Astrocyte (in vitro differentiated cells and primary cell): ENCODE data around the gene RTN1. TPM values are rescaled to one million over a fixed set of nuclear protein-coding genes. Genes with fewer than 3 reads are reported as not detected.

ENCODE experiments used
- DNase-seq: peaks from one replicate; pipeline ENCODE4 v3.0.0-alpha.2; 2010; ENCODE audit warnings: low read depth
- FAIRE-seq: peaks from 2 replicates; lab custom pipeline; 2011; peaks lifted over from hg19 to GRCh38; lab: Jason Lieb, UNC
- H2AFZ ChIP-seq: 2 replicates; pipeline ENCODE4 v1.6.0; 2012; ENCODE audit warnings: low read depth, low read length, inconsistent platforms
- H3K27ac ChIP-seq: 2 replicates; pipeline ENCODE4 v1.5.1; 2011; ENCODE audit warnings: low read depth, low read length, inconsistent platforms
- H3K27me3 ChIP-seq: 2 replicates; pipeline ENCODE4 v1.6.0; 2011; ENCODE audit warnings: low read length, inconsistent platforms; ENCODE audit not compliant: insufficient read depth
- H3K36me3 ChIP-seq: 2 replicates; pipeline ENCODE4 v1.5.1; 2011; ENCODE audit warnings: low read length, inconsistent platforms; ENCODE audit not compliant: insufficient read depth
- H3K4me1 ChIP-seq: 2 replicates; pipeline ENCODE4 v1.5.1; 2011; ENCODE audit warnings: low read length, inconsistent platforms; ENCODE audit not compliant: insufficient read depth
- H3K4me2 ChIP-seq: 2 replicates; pipeline ENCODE4 v1.6.0; 2012; ENCODE audit warnings: low read length, inconsistent platforms
- H3K4me3 ChIP-seq: 2 replicates; pipeline ENCODE4 v1.5.1; 2011; ENCODE audit warnings: low read depth, mild to moderate bottlenecking, low read length, inconsistent platforms; ENCODE audit not compliant: insufficient read depth
- H3K79me2 ChIP-seq: 2 replicates; pipeline ENCODE4 v1.6.0; 2012; ENCODE audit warnings: mild to moderate bottlenecking, low read length, inconsistent platforms; ENCODE audit not compliant: insufficient read depth
- H3K9ac ChIP-seq: 2 replicates; pipeline ENCODE4 v1.6.0; 2012; ENCODE audit warnings: mild to moderate bottlenecking, low read length, inconsistent platforms
- H3K9me3 ChIP-seq: 2 replicates; pipeline ENCODE4 v1.5.1; 2012; ENCODE audit warnings: low read depth, mild to moderate bottlenecking, low read length, inconsistent platforms; ENCODE audit not compliant: insufficient read depth
- H4K20me1 ChIP-seq: 2 replicates; pipeline ENCODE4 v1.6.0; 2012; ENCODE audit warnings: low read length, inconsistent platforms; ENCODE audit not compliant: insufficient read depth
- H3K27ac Mint-ChIP-seq: one replicate; pipeline ENCODE4 v1.8.0; 2021; ENCODE audit warnings: mild to moderate bottlenecking, mixed read lengths; ENCODE audit not compliant: unreplicated experiment
- H3K27me3 Mint-ChIP-seq: one replicate; pipeline ENCODE4 v1.8.0; 2021; ENCODE audit warnings: low read depth, mixed read lengths; ENCODE audit not compliant: unreplicated experiment
- H3K36me3 Mint-ChIP-seq: one replicate; pipeline ENCODE4 v1.8.0; 2021; ENCODE audit warnings: low read depth, mixed read lengths; ENCODE audit not compliant: unreplicated experiment
- H3K4me1 Mint-ChIP-seq: one replicate; pipeline ENCODE4 v1.8.0; 2021; ENCODE audit warnings: low read depth, mixed read lengths; ENCODE audit not compliant: unreplicated experiment
- H3K4me3 Mint-ChIP-seq: one replicate; pipeline ENCODE4 v1.8.0; 2021; ENCODE audit warnings: mild to moderate bottlenecking, moderate library complexity, mixed read lengths; ENCODE audit not compliant: unreplicated experiment
- H3K9me3 Mint-ChIP-seq: one replicate; pipeline ENCODE4 v1.8.0; 2021; ENCODE audit warnings: mild to moderate bottlenecking, mixed read lengths; ENCODE audit not compliant: unreplicated experiment
- CTCF ChIP-seq: IDR thresholded peaks from 2 replicates; pipeline ENCODE4 v1.5.1; 2011; ENCODE audit warnings: low read depth, mild to moderate bottlenecking, inconsistent platforms, low read length, moderate library complexity; ENCODE audit not compliant: insufficient read depth
- EZH2 ChIP-seq: IDR thresholded peaks from 2 replicates; pipeline ENCODE4 v1.6.1; 2012; ENCODE audit warnings: mild to moderate bottlenecking, low read length, inconsistent platforms; ENCODE audit not compliant: insufficient read depth
- total RNA-seq: library from RNA; stranded (reverse); gene quantifications from 2 replicates; pipeline ENCODE4 v1.2.1, GENCODE V29; 2021

RTN1 gene
- total RNA-seq, 1 donor from 2014 or later, result 1.2 TPM

GRCh38 chr14:59895721-59896120, 25.1 kb upstream of the RTN1 start:
- no peaks in the 10 kb centered on the region for H3K4me1 Mint-ChIP-seq
- no peak overlapping the region for H3K9ac ChIP-seq
- H3K27ac ChIP-seq, result no peak overlapping the region
- no peaks in the 10 kb centered on the region for H3K9me3 Mint-ChIP-seq
- H3K4me2 ChIP-seq, result no peak overlapping the region
- TF ChIP-seq EZH2, result no peak
- TF ChIP-seq CTCF, result no peak
- H3K27me3 Mint-ChIP-seq, result peaks cover 5% of the 10 kb centered on the region
- H3K36me3 ChIP-seq, result no peaks in the 10 kb centered on the region
- no peak overlapping the region for H3K4me3 ChIP-seq
- H3K4me1 ChIP-seq, result no peaks in the 10 kb centered on the region
- no peaks in the 10 kb centered on the region for H3K9me3 ChIP-seq
- H3K4me3 Mint-ChIP-seq, result no peak overlapping the region
- FAIRE-seq (no peak), DNase-seq (no peak)
- H3K27ac Mint-ChIP-seq, result no peak overlapping the region
- no peak overlapping the region for H2AFZ ChIP-seq
- H3K36me3 Mint-ChIP-seq, result no peaks in the 10 kb centered on the region
- H3K79me2 ChIP-seq, result no peaks in the 10 kb centered on the region
- peaks cover 4% of the 10 kb centered on the region for H3K27me3 ChIP-seq
- H4K20me1 ChIP-seq, result no peaks in the 10 kb centered on the region

GRCh38 chr14:59890676-59891075, 20.1 kb upstream of the RTN1 start:
- Histone ChIP-seq H3K79me2 (no peaks in the 10 kb centered on the region), H3K4me1 (no peaks in the 10 kb centered on the region), H4K20me1 (no peaks in the 10 kb centered on the region), H3K9ac (no peak overlapping the region), H3K27ac (no peak overlapping the region), H3K4me3 (no peak overlapping the region), H3K27me3 (no peaks in the 10 kb centered on the region), H3K4me2 (no peak overlapping the region), H3K36me3 (no peaks in the 10 kb centered on the region), H2AFZ (no peak overlapping the region), H3K9me3 (no peaks in the 10 kb centered on the region)
- no peaks in the 10 kb centered on the region for H3K4me1 Mint-ChIP-seq
- H3K9me3 Mint-ChIP-seq, result no peaks in the 10 kb centered on the region
- TF ChIP-seq EZH2 (no peak), CTCF (no peak)
- H3K27me3 Mint-ChIP-seq, result peaks cover 8% of the 10 kb centered on the region
- DNase-seq (no peak), FAIRE-seq (no peak)
- no peaks in the 10 kb centered on the region for H3K36me3 Mint-ChIP-seq
- no peak overlapping the region for H3K27ac Mint-ChIP-seq
- H3K4me3 Mint-ChIP-seq, result no peak overlapping the region

GRCh38 chr14:59882957-59883356, 12.4 kb upstream of the RTN1 start:
- H3K27ac ChIP-seq, result no peak overlapping the region
- no peaks in the 10 kb centered on the region for H4K20me1 ChIP-seq
- no peaks in the 10 kb centered on the region for H3K4me1 Mint-ChIP-seq
- H3K9ac ChIP-seq, result no peak overlapping the region
- no peaks in the 10 kb centered on the region for H3K36me3 Mint-ChIP-seq
- TF ChIP-seq CTCF (peak; percentile 12), EZH2 (no peak)
- H3K79me2 ChIP-seq, result no peaks in the 10 kb centered on the region
- FAIRE-seq, result no peak
- peaks cover 7% of the 10 kb centered on the region for H3K27me3 Mint-ChIP-seq
- no peak overlapping the region for H3K4me3 ChIP-seq
- no peak overlapping the region for H3K4me2 ChIP-seq
- no peaks in the 10 kb centered on the region for H3K36me3 ChIP-seq
- no peaks in the 10 kb centered on the region for H3K4me1 ChIP-seq
- H3K27ac Mint-ChIP-seq, result no peak overlapping the region
- peaks cover 2% of the 10 kb centered on the region for H3K27me3 ChIP-seq
- no peaks in the 10 kb centered on the region for H3K9me3 ChIP-seq
- H3K9me3 Mint-ChIP-seq, result no peaks in the 10 kb centered on the region
- DNase-seq, result no peak
- H2AFZ ChIP-seq, result no peak overlapping the region
- no peak overlapping the region for H3K4me3 Mint-ChIP-seq
